Activated CD4-positive, alpha-beta T cell treated with anti-CD3 and anti-CD28 coated beads, Interleukin-2, amount 50 U/mL, for 16 hours (primary cell): ENCODE measurements around the gene GPD1.

Experiments
- DNase-seq: peaks from one replicate; pipeline ENCODE4 v3.0.0-alpha.2; 2020

Gene GPD1

DNA sequence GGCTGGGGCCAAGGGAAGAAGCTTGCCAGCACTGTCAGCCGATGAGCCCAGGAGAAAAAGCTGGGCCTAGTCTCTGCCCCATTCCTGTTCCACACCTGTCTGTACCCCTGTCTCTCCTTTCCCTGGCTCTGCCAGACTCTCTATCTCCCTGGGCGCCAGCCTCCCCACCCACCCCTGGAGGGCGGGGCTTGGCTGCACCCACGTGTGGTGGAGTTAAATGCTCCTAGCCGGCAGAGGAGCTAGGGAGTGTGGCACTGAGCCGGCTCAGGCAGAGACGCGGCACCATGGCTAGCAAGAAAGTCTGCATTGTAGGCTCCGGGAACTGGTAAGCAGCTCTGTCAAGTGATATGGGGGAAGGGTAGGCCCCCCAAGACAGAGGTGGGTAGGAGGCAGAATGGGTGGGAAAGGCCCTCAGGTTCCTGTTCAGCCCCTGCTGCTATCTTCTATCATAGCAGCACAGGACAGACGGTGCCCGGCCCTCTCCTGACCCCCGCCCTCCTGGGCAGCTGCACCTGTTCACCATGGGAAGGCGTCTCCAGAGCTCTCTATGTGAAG lies at the start of gene GPD1:
Gene GPD1 (plus strand): TSS at position 242 of the 555 bp plus-strand sequence. CDS start 43 bp downstream, at position 285.
- peak; percentile 8 for DNase-seq

DNA sequence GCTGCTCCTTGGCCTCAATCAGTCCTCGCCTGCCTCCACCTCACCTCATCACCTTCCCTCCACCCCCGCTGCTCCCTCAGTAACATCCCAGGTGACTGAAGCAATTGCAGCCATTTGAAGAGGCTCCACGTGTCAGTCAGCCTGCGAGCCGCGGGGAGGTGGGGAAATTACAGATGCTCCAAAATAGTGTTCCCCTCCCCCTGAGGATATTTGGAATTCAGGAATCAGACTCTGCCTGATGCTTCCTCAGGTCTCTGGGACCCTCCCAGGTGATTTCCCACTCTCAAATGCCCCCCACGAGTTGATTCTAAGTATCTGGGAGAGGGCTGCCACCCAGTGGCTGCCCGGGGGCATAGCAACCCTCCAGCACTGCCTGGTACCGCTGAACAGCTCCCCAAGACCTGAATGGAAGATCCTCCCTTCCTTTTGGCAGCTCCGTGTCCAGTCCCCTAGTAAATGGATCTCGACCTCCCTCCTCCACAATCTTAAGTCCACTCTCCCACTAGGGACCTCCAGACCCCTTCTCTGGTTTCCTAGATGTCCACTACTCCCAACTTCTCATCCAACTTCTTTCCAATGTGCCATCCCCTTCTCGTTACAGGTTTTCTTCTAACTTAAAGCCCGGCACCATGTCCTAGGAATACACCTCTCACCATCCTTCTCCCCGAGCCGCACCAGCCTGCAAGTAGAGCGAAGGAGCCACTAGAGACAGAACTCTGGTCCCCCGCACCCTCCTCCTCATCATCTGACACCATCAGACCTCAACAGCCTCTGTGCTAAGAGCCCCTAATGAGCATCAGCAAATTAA lies 47.8 kb upstream of the GPD1 start:
- peak; percentile 64 for DNase-seq

DNA sequence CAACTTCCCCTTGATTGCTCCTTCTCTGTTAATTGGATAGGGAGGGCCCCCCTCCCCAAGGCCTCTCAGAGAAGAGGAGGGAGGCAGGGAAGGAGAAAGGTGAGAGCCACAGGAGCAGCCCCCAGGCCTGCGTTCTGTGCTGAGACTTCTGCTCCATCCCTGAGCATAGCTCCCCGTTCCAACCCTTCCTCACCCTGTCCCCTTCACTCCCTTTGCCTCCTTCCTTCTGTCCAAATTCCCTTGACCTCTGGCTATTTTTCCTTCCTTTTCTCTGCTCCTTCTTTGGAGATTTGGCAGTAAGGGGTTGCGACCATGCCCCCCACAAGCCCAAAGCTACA lies 47.2 kb upstream of the GPD1 start:
- no peak for DNase-seq

DNA sequence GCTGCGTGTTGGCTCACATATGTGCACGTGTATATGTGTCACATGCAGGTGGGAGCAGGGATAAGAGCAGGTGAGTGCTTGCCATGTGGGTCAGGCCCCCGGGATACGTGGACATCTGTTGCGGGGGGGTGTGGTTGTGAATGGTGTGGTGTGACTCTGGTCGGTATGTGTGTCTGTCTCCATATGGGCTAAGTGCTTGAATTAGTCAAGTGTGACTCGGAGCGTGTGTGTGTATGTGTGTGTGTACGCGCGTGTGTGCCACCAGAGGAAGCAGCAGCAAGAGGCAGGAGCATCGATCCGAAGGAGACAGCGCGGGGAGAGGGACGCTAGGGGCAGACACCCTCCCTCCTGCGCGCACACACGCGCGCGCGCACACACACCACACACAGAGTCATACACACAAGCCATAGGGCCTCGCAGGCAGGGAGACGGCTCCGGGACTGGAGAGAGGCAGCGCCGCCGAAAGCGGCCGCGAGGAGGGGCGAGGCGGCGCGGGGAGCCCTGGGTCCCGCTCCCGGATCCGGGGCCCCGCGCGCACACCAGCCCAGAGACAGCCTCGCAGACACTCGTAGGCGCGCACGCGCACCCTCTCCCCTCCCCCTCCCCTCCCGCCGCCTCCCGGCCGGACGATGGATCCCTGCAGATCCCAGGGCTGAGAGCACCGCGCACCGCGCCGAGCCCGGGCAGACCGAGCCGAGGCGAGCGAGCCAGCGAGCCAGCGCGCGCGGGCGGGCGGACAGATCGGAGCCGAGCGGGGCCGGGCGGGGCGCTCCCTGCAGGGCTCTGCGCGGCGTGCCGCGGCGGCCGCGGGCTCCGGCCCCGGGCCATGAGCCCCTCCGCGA lies 46.6 kb upstream of the GPD1 start, which contains the start of gene ASIC1:
Gene ASIC1 (plus strand): TSS at position 597 of the 842 bp plus-strand sequence. CDS start 1,171 bp downstream, outside the sequence.
- peak; percentile 44 for DNase-seq

DNA sequence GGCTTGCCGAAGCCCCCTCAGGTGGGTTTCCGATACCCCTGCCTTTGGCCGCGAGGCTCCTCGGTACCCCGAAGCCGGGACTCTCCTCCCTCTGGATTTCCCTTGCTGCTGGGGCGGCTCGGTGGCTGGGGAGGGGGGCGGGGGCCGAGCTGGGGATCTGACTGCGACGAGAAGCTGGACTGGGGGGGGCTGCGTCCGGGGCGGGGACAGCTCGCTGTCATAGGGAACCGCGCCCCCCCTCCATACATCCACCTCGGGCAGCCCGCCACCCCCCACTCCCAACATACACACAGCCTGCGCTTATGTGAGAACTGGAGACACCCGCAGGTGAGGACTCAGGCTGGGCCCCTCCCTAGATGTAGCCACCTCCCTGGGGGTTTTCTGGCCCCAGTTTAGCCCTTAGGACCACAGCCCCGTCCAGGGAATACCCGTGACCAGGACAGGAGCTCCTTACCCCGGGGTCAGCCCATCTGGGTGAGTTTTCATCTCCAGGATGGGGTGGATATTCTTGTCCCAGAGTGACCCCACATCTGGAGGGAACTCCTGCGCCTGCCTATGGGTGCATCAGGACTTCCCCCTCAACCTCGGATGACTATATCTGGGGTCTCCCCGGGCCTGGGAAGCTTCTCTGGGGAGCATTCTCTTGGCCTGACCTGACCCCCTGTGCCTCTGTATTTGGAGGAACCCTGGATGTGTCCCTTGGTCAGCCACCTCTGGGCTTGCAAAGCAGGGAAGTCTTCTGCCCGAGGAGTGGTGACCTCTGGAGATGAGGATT lies 45.7 kb upstream of the GPD1 start:
- no peak for DNase-seq

DNA sequence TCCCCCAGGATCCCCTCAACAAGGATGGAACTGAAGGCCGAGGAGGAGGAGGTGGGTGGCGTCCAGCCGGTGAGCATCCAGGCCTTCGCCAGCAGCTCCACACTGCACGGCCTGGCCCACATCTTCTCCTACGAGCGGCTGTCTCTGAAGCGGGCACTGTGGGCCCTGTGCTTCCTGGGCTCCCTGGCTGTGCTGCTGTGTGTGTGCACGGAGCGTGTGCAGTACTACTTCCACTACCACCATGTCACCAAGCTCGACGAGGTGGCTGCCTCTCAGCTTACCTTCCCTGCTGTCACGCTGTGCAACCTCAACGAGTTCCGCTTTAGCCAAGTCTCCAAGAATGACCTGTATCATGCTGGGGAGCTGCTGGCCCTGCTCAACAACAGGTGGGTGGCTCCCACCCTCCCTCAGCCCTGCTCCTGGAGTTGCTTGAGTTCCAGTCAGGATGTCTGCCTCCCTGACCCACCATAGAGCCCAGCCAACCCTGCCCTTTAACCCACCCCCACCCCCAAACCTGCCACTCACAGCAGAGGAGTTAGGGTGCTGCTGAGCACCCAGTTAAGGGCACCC lies 45.0 kb upstream of the GPD1 start:
- DNase-seq: no peak

DNA sequence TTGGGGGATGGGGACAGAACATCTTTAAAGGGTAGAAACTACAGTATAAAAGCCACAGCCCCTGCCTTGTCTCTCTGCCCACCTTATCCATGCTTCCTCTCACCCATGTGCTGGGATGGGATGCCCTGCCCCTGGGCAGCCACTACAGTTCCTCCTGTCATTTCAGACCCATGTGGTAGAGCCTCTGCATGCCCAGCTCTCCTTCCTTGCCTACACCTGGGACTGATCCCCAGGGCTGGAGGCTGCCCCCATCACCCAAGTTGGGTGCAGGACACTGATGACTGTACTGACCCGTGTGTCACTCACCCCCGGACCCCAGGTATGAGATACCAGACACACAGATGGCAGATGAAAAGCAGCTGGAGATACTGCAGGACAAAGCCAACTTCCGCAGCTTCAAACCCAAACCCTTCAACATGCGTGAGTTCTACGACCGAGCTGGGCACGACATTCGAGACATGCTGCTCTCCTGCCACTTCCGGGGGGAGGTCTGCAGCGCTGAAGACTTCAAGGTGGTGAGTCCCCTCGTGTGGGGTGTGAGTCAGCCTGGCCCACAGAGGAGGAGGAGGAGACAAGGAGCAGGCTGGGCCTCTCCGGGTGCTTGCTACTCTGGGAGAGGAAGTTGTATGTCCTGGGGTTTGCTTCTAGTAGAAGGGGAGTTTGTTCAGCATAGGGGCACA lies 44.2 kb upstream of the GPD1 start:
- DNase-seq: peak; percentile 58

DNA sequence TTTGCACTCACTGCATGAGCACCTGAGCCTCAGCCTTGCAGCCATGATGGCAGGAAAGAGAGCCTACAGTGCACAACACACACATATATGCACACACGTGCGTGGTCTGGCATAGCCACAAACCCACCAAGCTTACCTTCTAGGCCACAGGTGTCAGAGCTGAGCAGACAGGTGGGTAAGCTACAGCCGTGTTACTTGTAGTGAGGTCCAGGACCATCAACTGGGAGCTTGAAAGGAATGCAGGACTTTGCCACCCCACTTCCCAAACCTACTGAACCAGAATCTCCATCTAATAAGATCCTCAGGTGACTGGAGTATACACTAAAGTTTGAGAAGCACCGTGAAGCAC lies 43.7 kb upstream of the GPD1 start:
- DNase-seq: no peak

DNA sequence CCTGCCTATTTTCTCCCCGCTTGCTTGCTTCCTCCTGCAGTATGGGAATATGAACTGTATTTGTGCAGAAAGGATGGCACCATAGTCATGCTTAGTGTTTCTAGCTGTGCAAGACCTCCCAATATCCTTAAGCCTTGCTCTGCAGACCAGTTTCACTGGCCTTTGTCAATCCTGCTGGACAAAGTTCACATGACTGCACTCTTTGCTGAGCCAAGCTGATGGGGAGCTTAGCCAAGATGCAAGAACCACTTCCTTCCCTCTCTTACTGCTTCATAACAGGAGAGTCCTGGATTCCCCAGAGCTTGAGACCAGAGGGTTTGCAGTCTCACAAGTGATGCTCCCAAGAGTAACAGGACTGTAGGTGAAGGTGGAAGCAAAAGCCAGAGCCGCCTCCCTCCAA lies 42.6 kb upstream of the GPD1 start:
- DNase-seq: no peak

DNA sequence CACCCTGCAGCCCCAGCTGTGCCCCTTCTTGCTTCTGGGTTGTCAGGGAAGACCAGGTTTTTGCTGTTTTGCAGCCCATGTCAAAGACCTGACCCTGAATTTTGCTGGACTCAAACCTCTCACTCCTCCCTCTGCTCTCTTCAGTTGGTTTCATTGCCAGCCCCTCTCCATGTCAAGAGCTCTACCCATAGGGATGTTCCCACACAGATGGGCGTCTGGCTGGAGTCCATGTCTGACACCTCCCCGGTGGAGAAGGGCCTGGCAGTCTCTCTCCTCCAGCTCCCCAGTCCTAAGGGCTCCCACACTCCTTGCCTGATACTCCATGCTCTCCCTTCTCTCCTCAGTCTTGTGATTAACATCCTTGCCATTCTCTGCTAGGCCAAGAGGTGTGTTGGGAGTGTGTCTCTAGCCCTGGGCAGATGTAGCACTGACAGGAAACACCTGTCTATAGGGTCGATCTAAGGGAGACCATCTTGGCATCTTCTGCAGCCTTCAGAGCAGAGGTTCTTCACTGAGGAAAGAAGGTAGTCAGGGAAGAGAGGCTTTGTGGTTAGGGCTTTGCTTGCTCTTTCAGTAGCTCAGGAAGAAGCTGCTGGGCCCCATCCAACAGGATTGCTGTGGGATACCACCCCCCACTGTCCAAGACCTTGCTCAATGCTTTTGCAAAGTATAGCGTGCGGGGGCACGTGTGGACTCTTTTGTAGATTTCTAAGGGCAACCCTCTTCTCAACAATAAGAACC lies 41.7 kb upstream of the GPD1 start:
- no peak for DNase-seq

DNA sequence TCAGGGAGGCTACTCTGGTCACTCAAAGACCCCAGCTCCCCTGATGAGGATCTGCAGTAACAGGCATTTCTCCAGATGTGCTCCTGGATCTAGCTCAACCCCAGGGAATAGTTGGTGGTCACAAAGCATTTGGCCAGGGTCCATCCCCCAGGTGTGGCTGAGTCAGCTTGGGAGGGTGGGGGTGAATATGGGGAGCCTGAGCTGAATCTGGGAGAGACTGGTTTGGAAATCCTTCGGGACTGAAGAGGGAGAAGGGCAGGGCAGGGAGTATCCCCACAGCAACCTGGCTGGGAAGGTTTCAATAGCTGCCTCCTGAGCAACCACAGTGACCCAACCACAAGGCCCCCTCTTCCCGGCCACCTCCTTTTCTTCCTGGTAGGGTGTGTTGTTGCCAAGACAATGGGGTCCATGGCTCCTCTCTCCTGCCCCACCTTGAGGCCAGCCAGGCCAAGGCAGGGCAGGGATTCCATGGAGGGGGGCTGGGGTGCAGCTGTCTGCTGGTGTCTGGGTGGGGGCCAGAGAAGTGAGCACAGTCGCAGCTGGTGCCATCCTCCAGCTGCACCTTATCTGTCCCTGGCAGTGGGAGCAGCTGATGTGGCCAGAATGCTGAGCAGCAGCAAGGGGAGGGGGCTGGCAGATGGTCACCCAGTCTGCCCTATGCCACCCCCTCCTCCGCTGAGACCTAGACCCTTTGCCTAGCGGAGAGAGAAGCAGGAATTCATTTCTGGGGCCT lies 40.9 kb upstream of the GPD1 start:
- no peak for DNase-seq

DNA sequence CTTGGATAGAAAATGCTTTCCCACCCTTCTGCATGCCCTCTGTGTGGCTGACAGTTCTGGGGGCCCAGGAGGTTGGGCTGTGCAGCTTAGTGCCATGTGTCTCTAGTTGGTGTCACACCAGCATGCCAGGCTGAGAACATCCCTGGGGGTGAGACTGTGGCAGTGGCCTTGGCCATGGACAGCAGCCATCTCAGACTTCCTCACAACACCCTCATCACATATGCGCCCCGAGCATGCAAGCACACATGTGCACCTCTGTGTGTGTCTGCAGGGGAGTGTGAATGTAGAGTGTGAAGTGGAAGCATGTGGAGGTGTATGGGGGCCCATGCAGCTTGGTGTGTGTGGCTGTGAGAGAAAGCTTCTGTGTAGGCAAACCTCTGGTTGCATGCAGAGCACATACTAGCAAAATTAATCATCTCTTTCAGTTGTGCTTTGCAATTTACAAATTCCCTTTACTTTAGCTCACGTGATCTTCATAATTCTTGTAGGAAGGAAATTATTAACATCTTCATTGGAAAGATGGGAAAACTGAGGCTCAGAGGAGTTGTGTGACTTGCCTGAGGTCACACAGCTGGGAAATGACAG lies 38.0 kb upstream of the GPD1 start:
- no peak for DNase-seq

DNA sequence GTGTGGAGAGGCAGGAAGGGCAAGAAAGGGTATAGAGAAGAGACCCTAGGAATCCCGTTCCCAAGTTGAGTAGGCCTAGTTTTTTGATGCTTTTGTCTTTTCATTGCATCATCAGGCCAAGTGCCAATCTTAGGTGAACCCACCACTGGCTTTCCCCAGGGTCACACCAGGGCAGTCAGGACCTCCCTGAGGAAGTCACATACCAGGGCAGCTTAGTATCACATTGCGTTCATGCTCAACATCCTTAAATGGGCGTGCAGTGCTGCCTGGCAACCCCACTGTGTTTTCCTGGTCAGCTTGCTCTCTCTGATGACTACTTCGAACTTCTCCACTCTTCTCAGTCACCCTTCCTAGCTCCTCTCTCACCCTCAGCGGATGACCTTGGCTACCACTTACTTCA lies 37.4 kb upstream of the GPD1 start:
- no peak for DNase-seq

DNA sequence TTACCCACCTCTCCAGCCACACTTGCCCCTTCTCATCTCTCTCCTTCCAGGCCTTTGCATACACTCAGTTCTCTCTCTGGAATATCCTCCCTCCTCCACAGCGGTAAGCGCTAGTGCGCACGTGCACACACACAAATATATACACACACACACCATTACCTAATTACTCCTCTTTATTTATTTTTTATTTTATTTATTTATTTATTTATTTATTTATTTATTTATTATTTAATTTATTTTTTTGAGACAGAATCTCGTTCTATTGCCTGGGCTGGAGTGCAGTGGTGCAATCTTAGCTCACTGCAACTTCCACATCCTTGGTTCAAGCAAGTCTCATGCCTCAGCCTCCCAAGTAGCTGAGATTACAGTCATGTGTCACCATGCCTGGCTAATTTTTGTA lies 34.7 kb upstream of the GPD1 start:
- DNase-seq: no peak

DNA sequence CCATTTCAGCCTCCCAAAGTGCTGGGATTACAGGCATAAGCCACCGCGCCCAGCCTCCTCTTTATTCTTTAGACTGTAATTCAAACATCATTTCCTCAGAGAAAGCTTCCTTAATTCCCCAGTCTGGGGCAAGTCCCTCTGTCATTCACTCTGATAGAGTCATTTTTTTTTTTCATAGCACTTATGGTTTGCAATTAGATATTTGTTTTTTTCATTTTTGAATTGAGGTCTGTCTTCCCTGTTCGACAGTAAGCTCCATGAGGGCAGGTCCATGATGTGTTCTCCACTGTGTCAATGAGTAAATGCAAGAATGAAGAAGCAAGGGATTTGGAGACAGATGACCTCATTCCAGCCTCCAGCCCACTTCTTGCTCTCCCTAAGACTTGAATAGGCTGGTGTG lies 34.3 kb upstream of the GPD1 start:
- DNase-seq: no peak

DNA sequence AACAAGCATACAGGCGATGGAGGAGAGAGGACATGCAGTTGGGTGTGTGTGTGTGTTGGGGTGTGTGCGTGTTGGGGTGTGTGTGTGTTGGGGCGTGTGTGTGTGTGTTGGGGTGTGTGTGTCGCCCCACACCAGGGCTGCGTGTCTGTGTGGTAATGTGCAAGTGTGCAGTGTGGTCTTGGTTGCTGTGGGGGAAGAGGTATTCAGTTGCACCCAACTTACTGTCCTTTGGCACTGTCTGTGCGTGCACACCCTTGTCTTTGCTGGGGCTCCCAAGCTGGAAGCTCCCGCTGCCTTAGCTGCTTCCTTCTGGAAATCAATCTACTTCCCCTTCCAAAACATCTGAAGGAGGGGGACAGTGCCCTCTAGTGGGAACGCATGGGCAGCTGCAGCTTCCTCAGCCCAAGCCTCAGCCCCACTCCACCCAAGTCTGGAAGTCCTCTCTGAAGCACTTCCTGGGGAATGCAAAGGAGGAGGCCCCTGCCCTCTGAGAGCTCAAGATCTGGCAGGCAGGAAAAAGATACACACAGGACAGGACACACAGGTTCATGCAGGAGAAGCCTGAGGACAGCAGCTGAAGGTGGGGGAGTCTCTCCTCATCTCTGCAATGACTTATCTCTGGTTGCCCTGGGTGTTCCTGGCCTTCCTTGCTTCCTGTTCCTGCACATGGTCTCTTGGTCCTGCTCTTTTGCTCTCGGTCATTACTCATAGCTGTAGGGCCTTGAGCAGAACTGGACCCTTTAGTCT lies 33.3 kb upstream of the GPD1 start:
- peak; percentile 67 for DNase-seq

DNA sequence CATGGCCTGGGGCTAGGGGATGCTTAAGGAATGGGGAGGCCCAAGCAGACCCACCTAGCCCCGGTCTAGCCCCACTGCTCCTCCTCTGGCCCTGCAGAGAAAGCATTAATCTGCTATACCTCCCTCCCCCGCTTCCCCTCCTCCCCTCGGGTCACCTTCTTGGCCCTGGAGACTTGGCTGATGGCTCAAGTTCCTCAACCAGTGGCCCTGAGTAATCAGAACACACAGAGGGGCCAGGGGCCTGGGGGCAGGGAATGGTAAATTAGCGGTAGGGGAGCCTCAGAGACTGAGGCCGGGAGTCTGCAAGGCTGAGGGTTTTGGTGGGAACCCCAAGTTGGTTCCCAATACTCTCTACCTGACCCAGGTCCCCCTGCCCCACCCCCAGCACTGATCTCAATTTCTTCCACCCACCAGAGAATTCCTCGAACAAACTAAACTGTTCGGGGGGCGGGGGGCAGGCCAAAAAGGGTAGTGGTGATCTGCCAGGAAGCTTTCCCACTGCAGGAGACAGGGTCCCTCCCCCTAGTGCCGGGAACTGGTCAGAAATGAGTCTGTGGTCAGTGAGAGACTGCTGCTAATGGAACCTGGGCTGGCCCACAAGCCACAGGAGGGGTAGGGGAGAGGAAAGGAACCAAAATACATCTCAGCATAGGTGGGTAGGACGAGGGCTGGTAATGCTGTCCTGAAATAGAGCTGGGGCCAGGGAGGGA lies 31.5 kb upstream of the GPD1 start:
- no peak for DNase-seq

DNA sequence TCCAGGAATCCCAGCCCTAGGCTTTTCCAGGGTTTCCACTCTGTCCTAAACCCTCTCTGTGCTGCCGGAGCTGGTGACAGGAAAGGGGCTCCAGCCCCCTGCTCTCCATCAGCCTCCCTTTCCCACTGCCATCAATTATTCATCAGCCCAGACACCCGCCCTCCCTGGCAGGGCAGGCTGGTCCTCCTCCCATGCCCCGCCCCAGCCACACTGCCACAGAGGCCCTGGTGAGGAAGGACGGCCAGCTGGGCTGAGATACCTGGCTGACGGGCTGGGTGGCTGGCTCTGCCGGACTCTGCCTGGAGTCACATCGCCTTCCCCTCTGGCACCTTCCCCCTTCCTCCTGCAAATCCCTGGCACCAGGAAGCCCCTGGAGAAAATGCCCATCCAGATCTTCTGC lies 30.6 kb upstream of the GPD1 start:
- DNase-seq: no peak

DNA sequence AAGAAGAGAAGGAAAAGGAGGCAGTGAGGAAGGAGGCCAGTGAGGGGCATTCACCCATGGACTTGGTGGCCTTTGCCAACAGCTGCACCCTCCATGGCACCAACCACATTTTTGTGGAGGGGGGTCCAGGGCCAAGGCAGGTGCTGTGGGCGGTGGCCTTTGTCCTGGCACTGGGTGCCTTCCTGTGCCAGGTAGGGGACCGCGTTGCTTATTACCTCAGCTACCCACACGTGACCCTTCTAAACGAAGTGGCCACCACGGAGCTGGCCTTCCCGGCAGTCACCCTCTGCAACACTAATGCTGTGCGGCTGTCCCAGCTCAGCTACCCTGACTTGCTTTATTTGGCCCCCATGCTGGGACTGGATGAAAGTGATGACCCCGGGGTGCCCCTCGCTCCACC lies 30.1 kb upstream of the GPD1 start:
- no peak for DNase-seq
